Mesenchymal stem cell (in vitro differentiated cells and primary cell): Measurements from ENCODE around the gene KIF18B.

Experiments
- DNase-seq: peaks from one replicate; pipeline ENCODE4 v3.0.0-alpha.2; 2013
- H2AFZ ChIP-seq: one replicate; pipeline ENCODE4 v1.6.1; 2013; ENCODE audit warnings: low read depth, mild to moderate bottlenecking, control low read depth, inconsistent platforms, low read length, moderate library complexity
- H2AK5ac ChIP-seq: 2 replicates; pipeline ENCODE4 v1.6.1; 2013; ENCODE audit warnings: low read length, moderate library complexity, mild to moderate bottlenecking, inconsistent platforms; ENCODE audit not compliant: severe bottlenecking
- H2BK120ac ChIP-seq: one replicate; pipeline ENCODE4 v1.6.1; 2013; ENCODE audit warnings: low read depth, mild to moderate bottlenecking, inconsistent platforms, low read length, moderate library complexity
- H2BK12ac ChIP-seq, 2 experiments: one replicate each; pipeline ENCODE4 v1.6.1; 2013; ENCODE audit warnings: inconsistent platforms in 2 of 2, low read length in 2 of 2, mild to moderate bottlenecking in 2 of 2, moderate library complexity in 2 of 2, control low read depth in 1 of 2
- H2BK15ac ChIP-seq: one replicate; pipeline ENCODE4 v1.6.1; 2013; ENCODE audit warnings: mild to moderate bottlenecking, low read depth, inconsistent platforms; ENCODE audit not compliant: poor library complexity, severe bottlenecking
- H2BK5ac ChIP-seq: 2 replicates; pipeline ENCODE4 v1.6.1; 2013; ENCODE audit warnings: low read depth, mild to moderate bottlenecking, low read length, control low read depth, inconsistent platforms; ENCODE audit not compliant: poor library complexity, severe bottlenecking
- H3K14ac ChIP-seq, 2 experiments: one replicate each; pipeline ENCODE4 v1.6.1; 2013; ENCODE audit warnings: inconsistent platforms in 2 of 2, low read length in 2 of 2, control low read depth in 1 of 2, mild to moderate bottlenecking in 1 of 2, moderate library complexity in 1 of 2
- H3K18ac ChIP-seq, 2 experiments: one replicate each; pipeline ENCODE4 v1.6.1; 2013; ENCODE audit warnings: inconsistent platforms in 2 of 2, low read length in 2 of 2, control low read depth in 1 of 2, low read depth in 1 of 2, mild to moderate bottlenecking in 1 of 2
- H3K23ac ChIP-seq, 2 experiments: one replicate each; pipeline ENCODE4 v1.6.1; 2013; ENCODE audit warnings: inconsistent platforms in 2 of 2, low read length in 2 of 2, mild to moderate bottlenecking in 2 of 2, moderate library complexity in 2 of 2, control low read depth in 1 of 2
- H3K27ac ChIP-seq: 2 replicates; pipeline ENCODE4 v1.5.1; 2013; ENCODE audit warnings: mild to moderate bottlenecking, moderate library complexity, low read length, control low read depth, inconsistent platforms; ENCODE audit not compliant: poor library complexity, severe bottlenecking
- H3K27me3 ChIP-seq, 2 experiments: 2 replicates each; pipeline versions ENCODE4 v1.6.1 to v1.7.0; 2013; ENCODE audit warnings: low read length in 2 of 2, mild to moderate bottlenecking in 2 of 2, moderate library complexity in 2 of 2, control low read depth in 1 of 2, inconsistent platforms in 1 of 2; ENCODE audit not compliant: control insufficient read depth in 1 of 2, insufficient read depth in 1 of 2
- H3K36me3 ChIP-seq, 2 experiments: 2 replicates each; pipeline versions ENCODE4 v1.6.1 to v1.7.0; 2013; ENCODE audit warnings: low read length in 2 of 2, control low read depth in 1 of 2, inconsistent platforms in 1 of 2, low read depth in 1 of 2, mild to moderate bottlenecking in 1 of 2; ENCODE audit not compliant: insufficient read depth in 2 of 2, control insufficient read depth in 1 of 2
- H3K4ac ChIP-seq, 2 experiments: one replicate each; pipeline ENCODE4 v1.6.1; 2013; ENCODE audit warnings: inconsistent platforms in 2 of 2, low read length in 2 of 2, mild to moderate bottlenecking in 2 of 2, moderate library complexity in 2 of 2, control low read depth in 1 of 2, low read depth in 1 of 2
- H3K4me1 ChIP-seq: 2 replicates; pipeline ENCODE4 v1.6.1; 2013; ENCODE audit warnings: low read depth, low read length, control low read depth; ENCODE audit not compliant: control insufficient read depth, insufficient read depth
- H3K4me2 ChIP-seq: 2 replicates; pipeline ENCODE4 v1.6.1; 2013; ENCODE audit warnings: low read length, mild to moderate bottlenecking, inconsistent platforms; ENCODE audit not compliant: poor library complexity, severe bottlenecking
- H3K4me3 ChIP-seq, 2 experiments: 2 replicates each; pipeline versions ENCODE4 v1.5.1 to v1.7.0; 2013; ENCODE audit warnings: low read length in 2 of 2, mild to moderate bottlenecking in 2 of 2, control low read depth in 1 of 2, low read depth in 1 of 2; ENCODE audit not compliant: insufficient read depth in 1 of 2
- H3K79me1 ChIP-seq: replicated peaks from 2 replicates; pipeline ENCODE4 v1.6.1; 2013; ENCODE audit warnings: mild to moderate bottlenecking, control low read depth, low read length, inconsistent platforms; ENCODE audit not compliant: poor library complexity, severe bottlenecking
- H3K9ac ChIP-seq: 2 replicates; pipeline ENCODE4 v1.7.0; 2013; ENCODE audit warnings: mild to moderate bottlenecking, low read length, moderate library complexity
- H3K9me3 ChIP-seq: 2 replicates; pipeline ENCODE4 v1.7.0; 2013; ENCODE audit warnings: mild to moderate bottlenecking, low read length; ENCODE audit not compliant: control insufficient read depth
- H4K8ac ChIP-seq: one replicate; pipeline ENCODE4 v1.6.1; 2013; ENCODE audit warnings: inconsistent platforms, mild to moderate bottlenecking, low read length, moderate library complexity
- H4K91ac ChIP-seq: one replicate; pipeline ENCODE4 v1.6.1; 2013; ENCODE audit warnings: mild to moderate bottlenecking, low read length, inconsistent platforms
- WGBS: methylation state at CpG from one replicate; pipeline ENCODE4 v1.1.7; 2013; ENCODE audit warnings: mixed read lengths; 5-methylcytosine and 5-hydroxymethylcytosine counted together

KIF18B gene

GRCh38 chr17:44902135-44902760, 45.3 kb downstream of the KIF18B start:
- H3K27ac ChIP-seq, result peak overlapping the region; percentile 55
- H3K36me3 ChIP-seq, result peaks cover 0 to 9% of the 10 kb centered on the region in 2 experiments
- no peak overlapping the region for H4K8ac ChIP-seq
- H4K91ac ChIP-seq, result no peak overlapping the region
- H2AFZ ChIP-seq, result no peak overlapping the region
- H2BK15ac ChIP-seq, result peak overlapping the region; percentile 65
- no peak overlapping the region for H3K14ac ChIP-seq
- peak overlapping the region in 1 of 2 experiments; percentile 64 for H3K18ac ChIP-seq
- H3K9ac ChIP-seq, result no peak overlapping the region
- WGBS, result 89% methylated on average over 17 of the region's 17 CpGs
- H2BK5ac ChIP-seq, result peak overlapping the region; percentile 32
- H3K4me2 ChIP-seq, result no peak overlapping the region
- no peaks in the 10 kb centered on the region for H3K9me3 ChIP-seq
- peak overlapping the region in 1 of 2 experiments; percentile 31 for H3K4ac ChIP-seq
- H2BK12ac ChIP-seq, result peak overlapping the region in 1 of 2 experiments; percentile 45
- peaks cover 3% of the 10 kb centered on the region for H3K79me1 ChIP-seq
- H3K27me3 ChIP-seq, result no peaks in the 10 kb centered on the region
- H2AK5ac ChIP-seq, result peak overlapping the region; percentile 33
- DNase-seq, result no peak
- no peak overlapping the region for H3K23ac ChIP-seq
- H2BK120ac ChIP-seq, result no peak overlapping the region
- H3K4me3 ChIP-seq, result no peak overlapping the region
- peaks cover 47% of the 10 kb centered on the region for H3K4me1 ChIP-seq

GRCh38 chr17:44901411-44901921, 46.1 kb downstream of the KIF18B start:
- Histone ChIP-seq H3K14ac (no peak overlapping the region), H4K91ac (no peak overlapping the region), H4K8ac (no peak overlapping the region), H2AFZ (no peak overlapping the region), H2AK5ac (no peak overlapping the region), H3K23ac (no peak overlapping the region), H2BK5ac (no peak overlapping the region), H3K18ac (peak overlapping the region in 1 of 2 experiments; percentile 46), H3K4me2 (peak overlapping the region; percentile 3), H2BK12ac (peak overlapping the region; percentile 69 to 79), H3K4me3 (no peak overlapping the region), H3K4ac (no peak overlapping the region), H3K4me1 (peaks cover 39% of the 10 kb centered on the region), H3K27ac (peak overlapping the region; percentile 55), H3K9me3 (no peaks in the 10 kb centered on the region), H3K9ac (peak overlapping the region; percentile 16), H3K36me3 (peaks cover 2 to 9% of the 10 kb centered on the region in 2 experiments), H2BK120ac (no peak overlapping the region), H3K27me3 (no peaks in the 10 kb centered on the region), H3K79me1 (peaks cover 3% of the 10 kb centered on the region), H2BK15ac (peak overlapping the region; percentile 4)
- WGBS, result 33% methylated on average over 2 of the region's 4 CpGs
- DNase-seq, result peak; percentile 86

GRCh38 chr17:44900894-44901293, 46.7 kb downstream of the KIF18B start:
- H3K9ac ChIP-seq, result peak overlapping the region; percentile 98
- H3K27ac ChIP-seq, result peak overlapping the region; percentile 55
- H3K23ac ChIP-seq, result no peak overlapping the region
- H4K91ac ChIP-seq, result no peak overlapping the region
- WGBS, result 23% methylated on average over 2 of the region's 3 CpGs
- no peak overlapping the region for H4K8ac ChIP-seq
- H2AFZ ChIP-seq, result no peak overlapping the region
- no peaks in the 10 kb centered on the region for H3K9me3 ChIP-seq
- H3K27me3 ChIP-seq, result no peaks in the 10 kb centered on the region
- peak overlapping the region; percentile 2 for H2BK120ac ChIP-seq
- H2BK15ac ChIP-seq, result no peak overlapping the region
- no peak overlapping the region for H3K4me2 ChIP-seq
- H3K79me1 ChIP-seq, result peaks cover 3% of the 10 kb centered on the region
- H3K4me1 ChIP-seq, result peaks cover 34% of the 10 kb centered on the region
- H3K4me3 ChIP-seq, result peak overlapping the region in 1 of 2 experiments; percentile 94
- no peak overlapping the region for H3K14ac ChIP-seq
- H2AK5ac ChIP-seq, result no peak overlapping the region
- H2BK12ac ChIP-seq, result no peak overlapping the region
- H3K4ac ChIP-seq, result no peak overlapping the region
- DNase-seq, result peak; percentile 84
- H2BK5ac ChIP-seq, result no peak overlapping the region
- H3K36me3 ChIP-seq, result peaks cover 5 to 9% of the 10 kb centered on the region in 2 experiments
- H3K18ac ChIP-seq, result no peak overlapping the region

GRCh38 chr17:44899074-44899782, 48.3 kb downstream of the KIF18B start, which contains the start of gene EFTUD2:
EFTUD2 (minus strand) TSS chr17:44899445; CDS start chr17:44894521, 4,924 bp downstream.
- H3K9ac ChIP-seq, result peak within 1 kb of the TSS; percentile 98
- DNase-seq, result peak; percentile 92
- peak within 1 kb of the TSS in 1 of 2 experiments; percentile 73 for H3K14ac ChIP-seq
- H3K4ac ChIP-seq, result peak within 1 kb of the TSS in 1 of 2 experiments; percentile 60
- peaks cover 3 to 14% of the 10 kb centered on the region in 2 experiments for H3K36me3 ChIP-seq
- peak within 1 kb of the TSS; percentile 77 for H3K4me2 ChIP-seq
- H3K9me3 ChIP-seq, result no peaks in the 10 kb centered on the region
- under 1% methylated on average over 54 of the region's 54 CpGs for WGBS
- peak within 1 kb of the TSS; percentile 43 to 53 for H3K23ac ChIP-seq
- peak within 1 kb of the TSS; percentile 88 for H4K8ac ChIP-seq
- peak within 1 kb of the TSS; percentile 6 for H2BK120ac ChIP-seq
- peak within 1 kb of the TSS; percentile 80 to 94 for H3K4me3 ChIP-seq
- peaks cover 28% of the 10 kb centered on the region for H3K4me1 ChIP-seq
- peak within 1 kb of the TSS; percentile 37 to 67 for H3K18ac ChIP-seq
- H3K27me3 ChIP-seq, result no peaks in the 10 kb centered on the region
- peaks cover 9% of the 10 kb centered on the region for H3K79me1 ChIP-seq
- H2AFZ ChIP-seq, result peak within 1 kb of the TSS; percentile 32
- peak within 1 kb of the TSS; percentile 93 for H3K27ac ChIP-seq
- no peak within 1 kb of the TSS for H2BK12ac ChIP-seq
- H2BK5ac ChIP-seq, result peak within 1 kb of the TSS; percentile 99
- peak within 1 kb of the TSS; percentile 77 for H4K91ac ChIP-seq
- H2BK15ac ChIP-seq, result peak within 1 kb of the TSS; percentile 64
- no peak within 1 kb of the TSS for H2AK5ac ChIP-seq
